Measurements from ENCODE around the gene MORC3. TPM values are rescaled to one million over a fixed set of nuclear protein-coding genes. Genes with fewer than 3 reads are reported as not detected.
"Not testable (repeated sequence)": the region's sequence is repeated elsewhere in the genome, so short reads cannot be mapped to it uniquely, and the experiment has no call there.

MORC3 gene
- total and polyA plus RNA-seq, 10 donors = 14.8 to 57.6 (median 51.0) TPM

GRCh38 chr21:36385233-36386030 is 65.4 kb downstream of the MORC3 start, which contains the start of gene CHAF1B:
Gene CHAF1B, plus strand, starts transcription at chr21:36385392. Its CDS starts 745 bp downstream, at chr21:36386137.
- peak; percentile 91 for DNase-seq
- H3K36me3 ChIP-seq = peaks cover 0 to 8% (median 0%) of the 10 kb centered on the region in 6 donors
- TF ChIP-seq POLR2AphosphoS5 (IDR thresholded peaks at IDR 0.05) = peak; percentile 45 to 82 (median 69)
- TF ChIP-seq CTCF (IDR thresholded peaks at IDR 0.05 in 8 of 11, conservative IDR thresholded peaks at IDR 0.05 in 3 of 11) = no peak
- peak within 1 kb of the TSS in 3 of 8 donors; percentile 49 to 63 (median 54) for H3K27ac ChIP-seq
- no peaks in the 10 kb centered on the region for H3K27me3 ChIP-seq (replicated peaks in 1 of 7)
- intact Hi-C loops (cut with DNase I; ENCODE audit: low total_unique reads) = no loop called here
- H3K4me1 ChIP-seq = peaks cover 0 to 18% (median 12%) of the 10 kb centered on the region in 6 donors
- peak within 1 kb of the TSS; percentile 55 to 80 (median 64) for H3K4me3 ChIP-seq
- H3K9me3 ChIP-seq = no peaks in the 10 kb centered on the region
- 2 to 4% (median 2%) methylated on average over 26 to 77 of the region's 77 CpGs for WGBS, 5 donors

- 76 to 85% (median 80%) methylated on average over 21 of the region's 21 CpGs for WGBS, 5 donors
- Histone ChIP-seq H3K27me3 (replicated peaks in 1 of 7) (no peaks in the 10 kb centered on the region), H3K9me3 (no peaks in the 10 kb centered on the region), H3K36me3 (peaks cover 0 to 8% (median 0%) of the 10 kb centered on the region in 6 donors), H3K4me1 (peaks cover 0 to 18% (median 12%) of the 10 kb centered on the region in 6 donors), H3K4me3 (peak overlapping the region in 7 of 8 donors; percentile 58 to 80 (median 65)), H3K27ac (peak overlapping the region in 1 of 8 donors; percentile 63)
- no peak for DNase-seq
- TF ChIP-seq POLR2AphosphoS5 (IDR thresholded peaks at IDR 0.05) (no peak), POLR2A (IDR thresholded peaks at IDR 0.05) (no peak), CTCF (IDR thresholded peaks at IDR 0.05 in 8 of 11, conservative IDR thresholded peaks at IDR 0.05 in 3 of 11) (no peak)
- intact Hi-C loops (cut with DNase I; ENCODE audit: low total_unique reads) = no loop called here
Measured at GRCh38 chr21:36386031-36386642, 66.1 kb downstream of the MORC3 start.

DNA sequence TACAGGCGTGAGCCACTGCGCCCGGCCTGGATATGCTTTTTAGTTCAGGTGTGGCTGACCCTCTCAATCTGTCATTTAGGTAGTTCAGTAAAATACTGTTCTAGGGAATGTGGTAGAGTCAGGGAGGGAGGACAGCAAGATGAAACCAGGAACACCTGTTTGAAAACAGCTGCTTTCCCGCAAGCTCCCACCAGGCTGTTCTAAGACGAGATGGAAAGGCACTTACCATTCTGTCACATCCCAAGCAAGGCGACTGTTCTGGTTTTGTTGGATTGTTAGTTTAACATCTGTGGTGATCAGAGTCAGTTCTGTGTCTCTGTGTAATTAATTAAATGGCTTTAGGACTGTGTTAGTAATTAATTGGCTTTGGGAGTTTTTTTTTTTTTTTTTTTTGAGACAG is 68.1 kb downstream of the MORC3 start:
- TF ChIP-seq POLR2AphosphoS5 (IDR thresholded peaks at IDR 0.05) (no peak), CTCF (IDR thresholded peaks at IDR 0.05 in 8 of 11, conservative IDR thresholded peaks at IDR 0.05 in 3 of 11) (no peak), POLR2A (IDR thresholded peaks at IDR 0.05) (no peak)
- intact Hi-C loops (cut with DNase I; ENCODE audit: low total_unique reads) = no loop called here
- peaks cover 0 to 15% (median 0%) of the 10 kb centered on the region in 6 donors for H3K36me3 ChIP-seq
- H3K4me3 ChIP-seq = no peak overlapping the region
- H3K27me3 ChIP-seq (replicated peaks in 1 of 7) = no peaks in the 10 kb centered on the region
- DNase-seq = no peak
- 93 to 97% (median 96%) methylated on average over 5 to 6 of the region's 6 CpGs for WGBS, 5 donors
- H3K9me3 ChIP-seq = peaks cover 0 to 4% (median 0%) of the 10 kb centered on the region in 8 donors
- peaks cover 0 to 18% (median 12%) of the 10 kb centered on the region in 6 donors for H3K4me1 ChIP-seq
- H3K27ac ChIP-seq = no peak overlapping the region

DNA sequence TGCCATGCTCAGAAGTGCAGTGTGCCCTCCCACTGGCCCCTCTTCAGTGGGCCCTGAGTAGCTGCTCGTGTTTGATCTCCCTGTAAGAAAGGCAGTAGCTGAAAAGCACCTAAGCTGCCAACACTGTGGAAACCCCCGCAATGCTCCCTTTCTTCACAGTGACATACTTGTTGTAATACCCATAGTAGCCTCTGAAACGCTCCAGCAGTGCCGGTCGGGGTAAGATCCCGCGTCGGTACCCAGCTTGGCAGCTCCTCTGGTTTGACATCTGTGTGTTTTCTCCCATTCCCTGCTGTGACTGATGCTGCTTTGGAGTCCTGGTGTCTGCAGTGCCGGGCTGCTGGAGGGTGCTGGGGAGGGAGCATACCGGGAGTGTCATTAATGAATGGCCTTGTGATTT is 68.8 kb downstream of the MORC3 start:
- no peak overlapping the region for H3K27ac ChIP-seq
- 57 to 85% (median 82%) methylated on average over 8 to 10 of the region's 10 CpGs for WGBS, 5 donors
- TF ChIP-seq POLR2A (IDR thresholded peaks at IDR 0.05) = no peak
- no peak for TF ChIP-seq POLR2AphosphoS5 (IDR thresholded peaks at IDR 0.05)
- no peak for TF ChIP-seq CTCF (IDR thresholded peaks at IDR 0.05 in 8 of 11, conservative IDR thresholded peaks at IDR 0.05 in 3 of 11)
- peaks cover 0 to 18% (median 12%) of the 10 kb centered on the region in 6 donors for H3K4me1 ChIP-seq
- DNase-seq = no peak
- intact Hi-C loops (cut with DNase I; ENCODE audit: low total_unique reads) = no loop called here
- H3K4me3 ChIP-seq = no peak overlapping the region
- peaks cover 0 to 19% (median 0%) of the 10 kb centered on the region in 6 donors for H3K36me3 ChIP-seq
- no peaks in the 10 kb centered on the region for H3K27me3 ChIP-seq (replicated peaks in 1 of 7)
- peaks cover 0 to 4% (median 0%) of the 10 kb centered on the region in 8 donors for H3K9me3 ChIP-seq

GRCh38 chr21:36391649-36392048 is 71.7 kb downstream of the MORC3 start:
- H3K4me3 ChIP-seq; intact Hi-C loops (cut with DNase I; ENCODE audit: low total_unique reads): not testable (repeated sequence)
- WGBS, 5 donors = 96 to 98% (median 97%) methylated on average over 5 to 6 of the region's 6 CpGs

More at GRCh38 chr21:36391649-36392048, 71.7 kb downstream of the MORC3 start:
- H3K9me3 ChIP-seq; H3K4me1 ChIP-seq; DNase-seq; H3K27ac ChIP-seq; H3K27me3 ChIP-seq (replicated peaks in 1 of 7): not testable (repeated sequence)
- peaks cover 0 to 42% (median 0%) of the 10 kb centered on the region in 6 donors for H3K36me3 ChIP-seq
